Left colon (tissue), 2 donors: ENCODE data around the gene PEX11A. TPM values are rescaled to one million over a fixed set of nuclear protein-coding genes. Genes with fewer than 3 reads are reported as not detected.

ENCODE experiments used
- ATAC-seq: fragments of 200-7000 bp; cut with Tn5 transposase; one replicate; pipeline ENCODE4 v1.9.1; 2020; ENCODE audit warnings: mild to moderate bottlenecking, moderate library complexity
- DNase-seq, 2 donors: peaks; one replicate each; pipeline ENCODE4 v3.0.0-alpha.2; 2020
- intact Hi-C, 2 donors: fragments of 100-400 bp; cut with DNase I in 1 of 2; cut with micrococcal nuclease in 1 of 2; formaldehyde crosslinking; loops; one replicate each; pipeline versions ENCODE4 v1.11.2 to v1.14.0; 2022; cut with DNase I, micrococcal nuclease
- total RNA-seq, 2 donors: library from RNA; stranded (reverse); fragmentation: NEBNext Ultra II Directional; extraction: Animal tissue kit (Norgen Biotek cat#: 25700); gene quantifications; one replicate each; pipeline ENCODE4 v1.2.1, GENCODE V29; 2021
- donor health status: DM: no; HTN: no; CAD: no.
- donor health status: DM: yes; HTN: yes; CAD: no.

The PEX11A gene
- total RNA-seq, 2 donors from 2014 or later, result 23.4 to 28.1 TPM

GRCh38 chr15:89642106-89642505 is 48.4 kb downstream of the PEX11A start:
- ATAC-seq (no peak), DNase-seq (no peak)
- intact Hi-C loops, result loop anchor here in 1 of 2 donors (10.0 kb wide), 1 partner anchor 93 kb away; no protein-coding TSS in a partner anchor

- DNase-seq (no peak), ATAC-seq (no peak)
- intact Hi-C loops, result loop anchor here in 1 of 2 donors (10.0 kb wide), 1 partner anchor 94 kb away; no protein-coding TSS in a partner anchor
Observed at GRCh38 chr15:89641053-89641452, 49.5 kb downstream of the PEX11A start.

GRCh38 chr15:89640245-89640644 is 50.3 kb downstream of the PEX11A start:
- no peak for DNase-seq
- intact Hi-C loops, result loop anchor here in 1 of 2 donors (10.0 kb wide), 1 partner anchor 95 kb away; no protein-coding TSS in a partner anchor
- ATAC-seq, result no peak

DNA sequence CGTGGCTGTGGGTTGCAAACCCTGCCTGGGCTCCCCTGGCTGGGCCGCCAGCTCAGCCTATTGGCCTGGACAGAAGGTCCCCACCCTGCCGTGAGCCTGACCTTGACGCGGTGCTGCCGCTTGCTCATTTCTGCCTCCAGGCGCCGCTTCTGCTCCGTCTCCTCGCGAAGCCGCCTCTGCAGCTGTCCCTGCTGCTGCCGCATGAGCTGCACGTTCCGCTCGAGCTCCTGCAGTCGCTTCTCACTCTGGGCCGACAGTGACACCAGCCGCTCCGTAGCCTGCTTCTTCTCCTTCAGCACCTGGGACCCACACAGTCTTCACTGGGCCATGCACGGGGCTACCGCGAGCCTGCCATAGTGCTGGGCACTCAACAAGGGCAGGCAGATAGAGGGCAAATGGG is 57.0 kb downstream of the PEX11A start:
- intact Hi-C loops, result no loop called here
- ATAC-seq, result no peak
- no peak for DNase-seq

GRCh38 chr15:89632563-89633430 is 57.8 kb downstream of the PEX11A start:
- intact Hi-C loops, result no loop called here
- no peak for ATAC-seq
- DNase-seq, result no peak

- intact Hi-C loops, result no loop called here
- no peak for ATAC-seq
- DNase-seq, result no peak
Observed at GRCh38 chr15:89631902-89632264, 58.7 kb downstream of the PEX11A start.

Other genes with a start within 250 kb of the PEX11A start
- gene RHCG, start 194.2 kb downstream of the PEX11A start, total RNA-seq, result under 1 TPM in 1 of 2 donors, not detected in 1; 0.89 TPM
- gene TICRR, start 115.3 kb downstream of the PEX11A start, total RNA-seq, result 1 to 10 TPM; 1.3 to 4.4 TPM
- gene KIF7, start 35.3 kb downstream of the PEX11A start, total RNA-seq, result 1 to 10 TPM; 1.7 to 2.5 TPM
- gene PLIN1, start 11.4 kb downstream of the PEX11A start, total RNA-seq, result 1 to 10 TPM; 2.3 to 5.1 TPM
- not detected for gene WDR93, start 57 bp upstream of the PEX11A start, total RNA-seq
- gene MESP1, start 60.5 kb upstream of the PEX11A start, total RNA-seq, result 10 to 100 TPM in 1 of 2 donors, 1 to 10 TPM in 1; 9.7 to 13.4 TPM
- gene MESP2, start 85.6 kb upstream of the PEX11A start, total RNA-seq, result 1 to 10 TPM in 1 of 2 donors, under 1 TPM in 1; 0.84 to 1.0 TPM
- gene ANPEP, start 124.1 kb upstream of the PEX11A start, total RNA-seq, result 100 to 1,000 TPM; 439 to 623 TPM
- gene AP3S2, start 203.2 kb upstream of the PEX11A start, total RNA-seq, result 10 to 100 TPM; 54.0 to 59.3 TPM
- 10 to 100 TPM; 40.0 to 40.4 TPM for gene ARPIN, start 222.2 kb upstream of the PEX11A start, total RNA-seq